HEK293T (cell line): ENCODE results near the gene ASCC1.

ENCODE experiments used
- CTCF ChIA-PET: fragments of 350-600 bp; formaldehyde crosslinking; extraction: SDS; loops from one replicate; lab custom pipeline; 2021; ENCODE audit warnings: antibody characterized with exemption, inconsistent platforms; lab: Yijun Ruan, JAX
- POLR2A ChIA-PET: fragments of 350-600 bp; formaldehyde crosslinking; extraction: SDS; loops from one replicate; lab custom pipeline; 2020; ENCODE audit warnings: antibody characterized with exemption, inconsistent platforms; lab: Yijun Ruan, JAX
- DNase-seq: peaks from one replicate; pipeline ENCODE4 v3.0.0; 2012; ENCODE audit warnings: mixed read lengths; ENCODE audit errors: extremely low spot score
- ARNT ChIP-seq: fragments of 450-650 bp; IDR thresholded peaks from 2 replicates; pipeline ENCODE4 v1.6.1; 2017; ENCODE audit warnings: mild to moderate bottlenecking
- BHLHE40 ChIP-seq: fragments of 450-650 bp; IDR thresholded peaks from 2 replicates; pipeline ENCODE4 v1.6.1; 2016; ENCODE audit warnings: mild to moderate bottlenecking, moderate library complexity, borderline replicate concordance
- CTBP1 ChIP-seq: fragments of 450-650 bp; IDR thresholded peaks from 2 replicates; pipeline ENCODE4 v1.6.1; 2016; ENCODE audit warnings: borderline replicate concordance
- ELF4 ChIP-seq: fragments of 450-650 bp; IDR thresholded peaks from 2 replicates; pipeline ENCODE4 v1.6.1; 2017; ENCODE audit warnings: antibody characterized with exemption
- FOXA1 ChIP-seq: fragments of 450-650 bp; IDR thresholded peaks from 2 replicates; pipeline ENCODE4 v1.6.1; 2016; ENCODE audit warnings: mild to moderate bottlenecking
- FOXK2 ChIP-seq: fragments of 450-650 bp; IDR thresholded peaks from 2 replicates; pipeline ENCODE4 v1.6.1; 2016; ENCODE audit warnings: mild to moderate bottlenecking
- FOXM1 ChIP-seq: fragments of 450-650 bp; IDR thresholded peaks from 2 replicates; pipeline ENCODE4 v1.6.1; 2017; ENCODE audit warnings: mild to moderate bottlenecking, borderline replicate concordance
- HDGF ChIP-seq: fragments of 450-650 bp; IDR thresholded peaks from 2 replicates; pipeline ENCODE4 v1.6.1; 2017; ENCODE audit warnings: antibody characterized with exemption, borderline replicate concordance
- L3MBTL2 ChIP-seq: fragments of 450-650 bp; conservative IDR thresholded peaks from 2 replicates; pipeline ENCODE4 v1.6.1; 2016; ENCODE audit warnings: mild to moderate bottlenecking
- LEF1 ChIP-seq: fragments of 450-650 bp; IDR thresholded peaks from 2 replicates; pipeline ENCODE4 v1.6.1; 2017; ENCODE audit warnings: mild to moderate bottlenecking, borderline replicate concordance
- NFRKB ChIP-seq: fragments of 450-650 bp; IDR thresholded peaks from 2 replicates; pipeline ENCODE4 v1.6.1; 2016; ENCODE audit warnings: mild to moderate bottlenecking, moderate library complexity
- PKNOX1 ChIP-seq: fragments of 450-650 bp; IDR thresholded peaks from 2 replicates; pipeline ENCODE4 v1.6.1; 2016
- SP1 ChIP-seq: fragments of 450-650 bp; IDR thresholded peaks from 2 replicates; pipeline ENCODE4 v1.6.1; 2017
- SUZ12 ChIP-seq: fragments of 450-650 bp; IDR thresholded peaks from 2 replicates; pipeline ENCODE4 v1.6.1; 2016; ENCODE audit warnings: mild to moderate bottlenecking
- TARDBP ChIP-seq: fragments of 450-650 bp; IDR thresholded peaks from 2 replicates; pipeline ENCODE4 v1.6.1; 2016
- ZNF384 ChIP-seq: fragments of 450-650 bp; IDR thresholded peaks from 2 replicates; pipeline ENCODE4 v1.6.1; 2016

The ASCC1 gene

GRCh38 chr10:72260976-72261783 is 45.1 kb upstream of the ASCC1 start:
- DNase-seq = no peak
- POLR2A ChIA-PET = interaction anchor here (0.6 to 12.3 kb wide), 17 partner anchors 9 to 345 kb away, joined by 3 to 317 read pairs (median 4); partner anchors contain the start of genes ANAPC16, ASCC1 and DDIT4
- TF ChIP-seq CTBP1 (peak; percentile 60; the same call in 1 of the 2 replicates), LEF1 (no peak), L3MBTL2 (peak; percentile 87)
- CTCF ChIA-PET = interaction anchor here (0.6 to 1.0 kb wide), 2 partner anchors 14 to 82 kb away, joined by 3 read pairs; no protein-coding TSS in a partner anchor

- CTCF ChIA-PET = interaction anchor here (0.6 to 1.0 kb wide), 4 partner anchors 15 to 83 kb away, joined by 3 to 5 read pairs (median 3); no protein-coding TSS in a partner anchor
- peak; percentile 96 for DNase-seq
These were observed 44.3 kb upstream of the ASCC1 start for GRCh38 chr10:72260239-72260975.

GRCh38 chr10:72259491-72260238 is 43.6 kb upstream of the ASCC1 start:
- CTCF ChIA-PET = interaction anchor here (0.6 to 1.3 kb wide), 3 partner anchors 16 to 134 kb away, joined by 3 to 5 read pairs (median 5); no protein-coding TSS in a partner anchor
- DNase-seq = no peak
- POLR2A ChIA-PET = interaction anchor here (0.8 to 12.3 kb wide), 8 partner anchors 12 to 72 kb away, joined by 3 to 317 read pairs (median 5); partner anchors contain the start of genes ANAPC16, ASCC1 and DDIT4
- TF ChIP-seq CTBP1 (no peak), SUZ12 (no peak), FOXM1 (no peak), PKNOX1 (no peak), FOXK2 (no peak), BHLHE40 (no peak), TARDBP (no peak), NFRKB (no peak), L3MBTL2 (no peak), ZNF384 (no peak), ARNT (no peak), LEF1 (no peak), HDGF (no peak), FOXA1 (no peak), SP1 (no peak), ELF4 (no peak)

More at GRCh38 chr10:72260239-72260975, 44.3 kb upstream of the ASCC1 start:
- POLR2A ChIA-PET = interaction anchor here (0.6 to 12.3 kb wide), 18 partner anchors 8 to 344 kb away, joined by 3 to 317 read pairs (median 4); partner anchors contain the start of genes ANAPC16, ASCC1 and DDIT4
- 0 out of 2 replicates have a peak, but pooled peaks have one; percentile 12 for TF ChIP-seq HDGF
- TF ChIP-seq SP1 = no peak; the same call in 1 of the 2 replicates

GRCh38 chr10:72258617-72259016 is 42.5 kb upstream of the ASCC1 start:
- TF ChIP-seq SUZ12 (no peak), NFRKB (no peak), ARNT (no peak), FOXM1 (no peak), BHLHE40 (no peak), CTBP1 (no peak), ZNF384 (no peak), L3MBTL2 (no peak), ELF4 (no peak), PKNOX1 (no peak), FOXK2 (no peak), SP1 (no peak), FOXA1 (no peak)
- ChIA-PET POLR2A (interaction anchor here (0.9 to 12.3 kb wide), 3 partner anchors 11 to 62 kb away, joined by 5 to 317 read pairs (median 32); partner anchors contain the start of gene DDIT4), CTCF (interaction anchor here (0.8 to 1.3 kb wide), 2 partner anchors 9 to 133 kb away, joined by 3 to 5 read pairs; no protein-coding TSS in a partner anchor)
- DNase-seq = no peak

GRCh38 chr10:72257051-72257892 is 41.2 kb upstream of the ASCC1 start:
- no peak for TF ChIP-seq PKNOX1
- no peak for TF ChIP-seq FOXK2
- TF ChIP-seq HDGF = no peak
- no peak for TF ChIP-seq FOXM1
- no peak for TF ChIP-seq CTBP1
- no peak for TF ChIP-seq LEF1
- TF ChIP-seq SP1 = no peak
- no peak for TF ChIP-seq FOXA1
- TF ChIP-seq BHLHE40 = no peak
- TF ChIP-seq ARNT = no peak
- POLR2A ChIA-PET = interaction anchor here (5.5 to 12.3 kb wide), 2 partner anchors 17 to 64 kb away, joined by 32 to 317 read pairs; partner anchors contain the start of gene DDIT4
- DNase-seq = no peak
- CTCF ChIA-PET = interaction anchor here (0.7 kb wide), 1 partner anchor 184 kb away, joined by 3 read pairs; no protein-coding TSS in a partner anchor
